Activated T-cell treated with anti-CD3 and anti-CD28 coated beads, Interleukin-2, amount 50 U/mL, for 4 hours (primary cell): ENCODE results near the gene GKAP1. TPM values are rescaled to one million over a fixed set of nuclear protein-coding genes. Genes with fewer than 3 reads are reported as not detected.
"Not testable (repeated sequence)": the region's sequence is repeated elsewhere in the genome, so short reads cannot be mapped to it uniquely, and the experiment has no call there.

ENCODE experiments used
- ATAC-seq, 2 donors: fragments of 200-7000 bp; cut with Tn5 transposase; one replicate each; pipeline ENCODE4 v1.10.0; 2021
- DNase-seq: peaks from one replicate; pipeline ENCODE4 v3.0.0-alpha.2; 2020
- H3K27me3 Mint-ChIP-seq: one replicate; pipeline ENCODE4 v1.8.0; 2021; ENCODE audit warnings: low read depth, mixed read lengths
- H3K36me3 Mint-ChIP-seq: one replicate; pipeline ENCODE4 v1.8.0; 2022; ENCODE audit warnings: mixed read lengths; ENCODE audit not compliant: insufficient read depth
- H3K4me1 Mint-ChIP-seq: one replicate; pipeline ENCODE4 v1.8.0; 2021; ENCODE audit warnings: low read depth, mixed read lengths
- H3K4me3 Mint-ChIP-seq: one replicate; pipeline ENCODE4 v1.8.0; 2021; ENCODE audit warnings: mild to moderate bottlenecking, moderate library complexity, mixed read lengths
- H3K9me3 Mint-ChIP-seq: one replicate; pipeline ENCODE4 v1.8.0; 2021; ENCODE audit warnings: mixed read lengths
- total RNA-seq, 3 donors: library from RNA; stranded (reverse); gene quantifications; one replicate each; pipeline ENCODE4 v1.2.1, GENCODE V29; 2021

The GKAP1 gene
- total RNA-seq, 3 donors from 2014 or later, result 0.37 to 0.98 (median 0.48) TPM

DNA sequence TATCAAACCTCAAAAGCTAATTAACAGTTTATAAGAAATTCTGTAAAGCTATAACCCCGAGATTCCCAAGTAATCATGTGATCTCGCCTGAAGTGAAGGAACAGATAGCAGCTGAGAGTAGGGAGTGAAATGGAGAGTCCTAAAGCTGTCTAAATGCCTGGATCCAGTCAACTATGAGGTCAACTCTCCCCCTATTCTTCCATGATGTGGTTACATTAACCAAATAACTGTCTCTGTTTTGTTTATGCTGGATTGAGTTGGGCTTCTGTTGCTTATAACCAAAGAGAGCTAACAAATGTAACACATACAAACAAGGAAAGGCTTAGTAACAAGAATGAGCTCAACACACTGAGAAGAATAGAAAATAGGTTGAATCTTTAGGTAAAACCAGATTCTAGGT lies 41.6 kb downstream of the GKAP1 start:
- no peak for ATAC-seq
- H3K9me3 Mint-ChIP-seq, result peaks cover 4% of the 10 kb centered on the region
- no peaks in the 10 kb centered on the region for H3K4me1 Mint-ChIP-seq
- no peak overlapping the region for H3K4me3 Mint-ChIP-seq
- H3K27me3 Mint-ChIP-seq, result no peaks in the 10 kb centered on the region
- peaks cover 16% of the 10 kb centered on the region for H3K36me3 Mint-ChIP-seq
- no peak for DNase-seq

DNA sequence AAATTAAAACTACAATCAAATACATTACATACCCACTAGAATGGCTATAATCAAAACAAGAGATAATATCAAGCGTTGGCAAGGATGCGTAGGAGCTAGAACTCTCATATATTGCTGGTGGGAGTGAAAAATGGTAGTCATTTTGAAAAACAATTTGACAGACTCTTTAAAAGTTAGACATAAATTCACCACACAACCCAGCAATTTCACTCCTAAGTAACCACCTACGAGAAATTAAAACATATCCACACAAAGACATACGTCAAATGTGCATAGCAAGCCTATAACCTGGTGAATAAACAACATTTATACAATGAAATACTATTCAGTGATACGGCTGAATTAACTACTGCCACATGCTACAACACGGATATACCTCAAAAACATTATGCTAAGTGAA lies 44.7 kb downstream of the GKAP1 start:
- no peak for DNase-seq
- Mint-ChIP-seq H3K4me3 (no peak overlapping the region), H3K27me3 (no peaks in the 10 kb centered on the region), H3K4me1 (no peaks in the 10 kb centered on the region), H3K9me3 (no peaks in the 10 kb centered on the region), H3K36me3 (peaks cover 19% of the 10 kb centered on the region)
- ATAC-seq, result no peak

DNA sequence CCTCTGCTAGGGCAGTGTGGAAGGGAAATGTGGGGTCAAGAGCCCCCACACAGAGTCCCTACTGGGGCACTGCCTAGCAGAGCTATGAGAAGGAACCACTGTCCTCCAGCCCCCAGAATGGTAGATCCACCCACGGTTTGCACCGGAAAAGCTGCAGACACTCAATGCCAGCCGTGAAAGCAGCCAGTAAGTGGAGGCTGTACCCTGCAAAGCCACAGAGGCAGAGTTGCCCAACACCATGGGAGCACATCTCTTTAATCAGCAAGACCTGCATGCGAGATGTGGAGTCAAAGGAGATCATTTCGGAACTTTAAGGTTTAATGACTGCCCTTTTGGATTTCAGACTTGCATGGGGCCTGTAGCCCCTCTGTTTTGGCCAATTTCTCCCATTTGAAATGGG lies 52.2 kb downstream of the GKAP1 start:
- H3K9me3 Mint-ChIP-seq, result peaks cover 26% of the 10 kb centered on the region
- peaks cover 40% of the 10 kb centered on the region for H3K36me3 Mint-ChIP-seq
- H3K4me1 Mint-ChIP-seq, result no peaks in the 10 kb centered on the region
- DNase-seq, result no peak
- no peak overlapping the region for H3K4me3 Mint-ChIP-seq
- H3K27me3 Mint-ChIP-seq, result no peaks in the 10 kb centered on the region
- ATAC-seq, result no peak

DNA sequence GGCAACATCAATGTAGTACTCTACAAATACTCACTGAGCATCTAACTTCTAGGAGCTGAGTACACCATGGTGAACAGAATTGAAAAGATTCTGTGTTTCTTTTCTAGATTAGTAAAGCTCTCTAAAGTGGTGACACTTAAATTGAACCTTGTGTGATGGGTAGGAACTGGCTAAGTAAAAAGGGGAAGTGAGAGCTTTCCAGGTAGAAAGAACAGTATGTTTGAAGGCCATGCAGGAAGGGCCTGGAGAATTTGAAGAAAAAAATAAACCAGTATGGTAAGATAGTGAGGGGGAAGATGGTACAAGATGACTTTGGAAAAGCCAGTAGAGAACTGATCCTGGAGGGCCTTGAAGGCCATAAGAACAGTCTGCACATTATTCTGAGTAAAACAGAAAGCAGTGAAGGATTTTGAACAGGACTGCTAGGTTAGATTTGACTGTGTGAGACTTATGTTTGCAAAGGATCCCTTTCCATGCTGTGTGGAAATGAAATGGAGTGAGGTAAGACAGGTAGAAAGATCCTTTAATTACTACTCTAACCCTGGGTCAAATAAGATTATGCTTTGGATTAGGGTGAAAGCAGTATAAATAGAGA lies 63.1 kb downstream of the GKAP1 start:
- ATAC-seq (no peak), DNase-seq (no peak)
- no peaks in the 10 kb centered on the region for H3K4me1 Mint-ChIP-seq
- no peak overlapping the region for H3K4me3 Mint-ChIP-seq
- no peaks in the 10 kb centered on the region for H3K9me3 Mint-ChIP-seq
- peaks cover 21% of the 10 kb centered on the region for H3K36me3 Mint-ChIP-seq
- H3K27me3 Mint-ChIP-seq, result no peaks in the 10 kb centered on the region

DNA sequence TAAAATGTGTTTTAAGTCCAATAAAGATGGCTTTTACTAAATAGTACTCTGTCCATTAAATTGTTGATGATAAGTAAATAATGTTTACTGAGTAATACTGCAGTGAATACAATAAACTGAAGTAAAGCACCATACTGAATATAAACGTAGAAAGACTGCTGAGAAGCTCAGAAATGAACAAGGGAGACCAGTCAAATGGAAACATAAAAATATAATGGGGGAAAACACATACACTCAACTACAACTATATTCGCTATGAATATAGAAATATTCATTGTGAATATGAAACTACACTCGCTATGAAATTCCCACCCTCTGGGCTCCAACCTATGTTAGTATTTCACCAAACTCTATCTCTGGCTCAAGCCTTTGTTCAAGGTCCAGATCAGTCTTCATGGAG lies 67.9 kb downstream of the GKAP1 start:
- H3K9me3 Mint-ChIP-seq, result no peaks in the 10 kb centered on the region
- peaks cover 14% of the 10 kb centered on the region for H3K36me3 Mint-ChIP-seq
- DNase-seq (no peak), ATAC-seq (no peak)
- no peaks in the 10 kb centered on the region for H3K4me1 Mint-ChIP-seq
- no peak overlapping the region for H3K4me3 Mint-ChIP-seq
- no peaks in the 10 kb centered on the region for H3K27me3 Mint-ChIP-seq

DNA sequence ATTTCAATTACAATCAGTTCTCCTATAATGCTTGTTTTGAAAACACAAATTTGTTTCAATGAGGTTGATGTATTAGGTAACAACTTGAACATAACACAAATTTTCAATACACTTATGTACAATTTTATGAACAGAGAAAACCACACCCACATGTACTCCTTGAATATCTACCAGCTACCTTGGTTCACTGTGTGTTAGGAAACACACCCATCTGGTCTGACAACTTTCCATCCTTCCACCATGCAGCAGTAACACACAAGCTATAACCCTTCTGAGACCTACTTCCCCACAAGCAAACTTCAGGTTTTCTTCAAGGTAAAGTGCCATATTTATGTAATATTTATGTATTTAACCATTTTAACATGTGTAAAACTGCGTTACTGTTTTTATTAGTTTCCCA lies 73.4 kb downstream of the GKAP1 start:
- no peaks in the 10 kb centered on the region for H3K9me3 Mint-ChIP-seq
- DNase-seq (no peak), ATAC-seq (no peak)
- H3K4me3 Mint-ChIP-seq, result no peak overlapping the region
- peaks cover 12% of the 10 kb centered on the region for H3K36me3 Mint-ChIP-seq
- H3K27me3 Mint-ChIP-seq, result no peaks in the 10 kb centered on the region
- H3K4me1 Mint-ChIP-seq, result no peaks in the 10 kb centered on the region

DNA sequence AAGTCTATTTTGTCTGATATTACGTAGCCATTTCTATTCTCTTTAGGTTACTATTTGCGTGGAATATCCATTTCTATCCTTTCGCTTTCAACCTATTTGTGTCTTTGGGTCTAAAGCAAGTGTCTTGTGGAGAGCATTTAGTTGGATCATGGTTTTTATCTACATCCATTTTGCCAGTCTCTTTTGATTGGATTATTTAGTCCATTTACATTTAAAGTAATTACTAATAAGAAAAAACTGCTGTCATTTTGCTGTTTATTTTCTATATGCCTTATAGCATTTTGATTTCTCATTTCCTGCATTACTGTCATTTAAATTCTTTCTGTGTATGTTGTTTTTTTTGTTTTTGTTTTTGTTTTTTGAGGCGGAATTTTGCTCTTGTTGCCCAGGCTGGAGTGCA lies 83.8 kb downstream of the GKAP1 start:
- Mint-ChIP-seq H3K4me1 (no peaks in the 10 kb centered on the region), H3K27me3 (no peaks in the 10 kb centered on the region)

GRCh38 chr9:83728591-83729368 lies 88.8 kb downstream of the GKAP1 start:
- not testable (repeated sequence) for DNase-seq, H3K27me3 Mint-ChIP-seq, H3K4me1 Mint-ChIP-seq, H3K36me3 Mint-ChIP-seq, ATAC-seq, H3K9me3 Mint-ChIP-seq, H3K4me3 Mint-ChIP-seq

More for the DNA sequence above, 83.8 kb downstream of the GKAP1 start:
- Mint-ChIP-seq H3K4me3 (no peak overlapping the region), H3K9me3 (peaks cover 18% of the 10 kb centered on the region), H3K36me3 (peaks cover 12% of the 10 kb centered on the region)
- ATAC-seq (no peak), DNase-seq (no peak)

GRCh38 chr9:83724436-83724835 lies 93.1 kb downstream of the GKAP1 start:
- Mint-ChIP-seq H3K4me1 (no peaks in the 10 kb centered on the region), H3K36me3 (no peaks in the 10 kb centered on the region), H3K4me3 (no peak overlapping the region), H3K9me3 (no peaks in the 10 kb centered on the region), H3K27me3 (no peaks in the 10 kb centered on the region)
- no peak for DNase-seq
- ATAC-seq, result no peak

- ATAC-seq (no peak), DNase-seq (no peak)
- Mint-ChIP-seq H3K9me3 (no peaks in the 10 kb centered on the region), H3K27me3 (no peaks in the 10 kb centered on the region), H3K4me1 (no peaks in the 10 kb centered on the region), H3K4me3 (no peak overlapping the region), H3K36me3 (no peaks in the 10 kb centered on the region)
These were observed 94.7 kb downstream of the GKAP1 start for GRCh38 chr9:83722726-83723495.

GRCh38 chr9:83721509-83721908 lies 96.1 kb downstream of the GKAP1 start:
- H3K4me3 Mint-ChIP-seq, result no peak overlapping the region
- no peaks in the 10 kb centered on the region for H3K36me3 Mint-ChIP-seq
- DNase-seq (no peak), ATAC-seq (no peak)
- no peaks in the 10 kb centered on the region for H3K9me3 Mint-ChIP-seq
- no peaks in the 10 kb centered on the region for H3K4me1 Mint-ChIP-seq
- H3K27me3 Mint-ChIP-seq, result no peaks in the 10 kb centered on the region

DNA sequence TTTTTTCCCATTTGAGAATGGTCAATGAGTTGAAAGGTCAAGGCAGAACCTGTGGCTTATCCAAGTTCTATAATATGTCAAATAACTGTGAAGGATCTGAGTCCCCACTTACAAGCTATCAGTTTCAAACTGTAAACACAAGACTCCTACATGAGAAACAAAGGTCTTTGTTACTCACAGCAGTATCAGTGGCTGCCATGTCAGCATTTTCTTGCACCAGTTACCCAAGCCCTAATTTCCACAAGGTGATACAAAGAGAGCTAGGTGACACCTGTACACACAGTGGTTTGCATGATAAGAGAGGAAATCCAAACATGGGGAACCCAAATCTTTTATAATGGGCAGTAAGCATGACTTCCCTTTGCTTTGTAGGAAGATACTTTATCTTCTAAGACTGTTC lies 101.8 kb downstream of the GKAP1 start:
- H3K4me3 Mint-ChIP-seq, result no peak overlapping the region
- no peaks in the 10 kb centered on the region for H3K9me3 Mint-ChIP-seq
- no peaks in the 10 kb centered on the region for H3K36me3 Mint-ChIP-seq
- ATAC-seq, result no peak
- H3K27me3 Mint-ChIP-seq, result no peaks in the 10 kb centered on the region
- no peak for DNase-seq
- no peaks in the 10 kb centered on the region for H3K4me1 Mint-ChIP-seq

GRCh38 chr9:83715221-83715620 lies 102.3 kb downstream of the GKAP1 start:
- no peaks in the 10 kb centered on the region for H3K36me3 Mint-ChIP-seq
- H3K27me3 Mint-ChIP-seq, result no peaks in the 10 kb centered on the region
- H3K4me1 Mint-ChIP-seq, result no peaks in the 10 kb centered on the region
- no peak overlapping the region for H3K4me3 Mint-ChIP-seq
- no peak for DNase-seq
- H3K9me3 Mint-ChIP-seq, result no peaks in the 10 kb centered on the region
- ATAC-seq, result no peak

DNA sequence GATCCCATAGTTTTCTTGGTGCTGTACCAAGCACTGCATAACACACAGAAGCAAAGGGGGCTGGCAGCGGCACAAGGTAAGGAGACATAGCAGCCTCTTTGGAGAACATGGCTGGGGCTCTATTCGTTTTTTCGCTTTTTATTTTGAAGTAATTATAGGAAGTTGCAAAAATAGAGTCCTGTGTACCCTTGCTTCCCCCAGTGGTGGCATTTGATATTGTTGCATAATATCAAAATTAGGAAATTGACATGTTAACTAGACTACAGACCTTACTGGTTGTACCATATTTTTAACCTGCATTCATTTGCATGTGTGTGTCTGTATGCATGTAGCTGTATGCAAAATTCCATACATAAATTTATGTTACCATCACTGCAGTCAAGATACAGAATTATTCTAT lies 103.2 kb downstream of the GKAP1 start:
- Mint-ChIP-seq H3K9me3 (no peaks in the 10 kb centered on the region), H3K4me1 (peaks cover 2% of the 10 kb centered on the region), H3K4me3 (no peak overlapping the region), H3K27me3 (no peaks in the 10 kb centered on the region), H3K36me3 (no peaks in the 10 kb centered on the region)
- ATAC-seq, result no peak
- no peak for DNase-seq
